Endothelial cell of umbilical vein (primary cell): ENCODE measurements around the gene SSR4. TPM values are rescaled to one million over a fixed set of nuclear protein-coding genes. Genes with fewer than 3 reads are reported as not detected.
A peak's percentile ranks its signal among the peaks of the same experiment; 100 is the strongest.

ENCODE experiments used
- BruUV-seq: library from RNA; stranded (reverse); fragments of 400-500 nt; replicated peaks from 2 replicates; lab custom pipeline; 2021; lab: Mats Ljungman, UMichigan
- CTCF ChIA-PET: fragments of 300-600, 350-600 bp; sonication (Branson Sonifier 250); formaldehyde crosslinking; loops from one replicate; lab custom pipeline; 2021; ENCODE audit warnings: antibody characterized with exemption, inconsistent platforms; lab: Charles Lee
- POLR2A ChIA-PET: fragments of 300-600, 350-600 bp; sonication (Branson Sonifier 250); formaldehyde crosslinking; loops from one replicate; lab custom pipeline; 2021; ENCODE audit warnings: antibody characterized with exemption, inconsistent platforms; lab: Charles Lee
- DNase-seq: peaks from one replicate; pipeline ENCODE4 v3.0.0-alpha.2; 2011; ENCODE audit warnings: low read depth, low spot score
- FAIRE-seq: peaks from 2 replicates; lab custom pipeline; 2011; peaks lifted over from hg19 to GRCh38; lab: Jason Lieb, UNC
- H2AFZ ChIP-seq: 2 replicates; pipeline ENCODE4 v1.6.0; 2012; ENCODE audit warnings: low read depth, low read length, control low read depth, inconsistent platforms
- H3K27ac ChIP-seq: 2 replicates; pipeline ENCODE4 v1.5.1; 2011; ENCODE audit warnings: low read depth, mild to moderate bottlenecking, control low read depth, low read length, moderate library complexity; ENCODE audit not compliant: insufficient read depth
- H3K27me3 ChIP-seq, 2 experiments: 2 replicates each; pipeline versions ENCODE4 v1.6.0 to v1.6.1; 2011; ENCODE audit warnings: low read length in 2 of 2, mixed read lengths in 1 of 2; ENCODE audit not compliant: control insufficient read depth in 2 of 2, insufficient read depth in 2 of 2
- H3K36me3 ChIP-seq, 2 experiments: 2 replicates in 1 of 2; 3 replicates in 1 of 2; pipeline ENCODE4 v1.5.1; 2011; ENCODE audit warnings: low read length in 2 of 2, mild to moderate bottlenecking in 1 of 2, moderate library complexity in 1 of 2; ENCODE audit not compliant: control insufficient read depth in 2 of 2, insufficient read depth in 2 of 2; ENCODE audit errors: extremely low read depth in 1 of 2
- H3K4me1 ChIP-seq: 3 replicates; pipeline ENCODE4 v1.5.1; 2011; ENCODE audit warnings: mild to moderate bottlenecking, low read length; ENCODE audit not compliant: control insufficient read depth, insufficient read depth; ENCODE audit errors: extremely low read depth
- H3K4me2 ChIP-seq: 2 replicates; pipeline ENCODE4 v1.6.1; 2011; ENCODE audit warnings: low read length, control low read depth, mixed read lengths; ENCODE audit not compliant: insufficient read depth
- H3K4me3 ChIP-seq, 3 experiments: fragments of 200-600 bp in 1 of 3; sonication (generic), shearing (Covaris generic) in 1 of 3; replicated peaks in 1 of 3; 2 replicates each; pipeline ENCODE4 v1.5.1; 2011 to 2016; ENCODE audit warnings: control low read depth in 3 of 3, low read length in 3 of 3, mild to moderate bottlenecking in 2 of 3, inconsistent platforms in 1 of 3, low read depth in 1 of 3, moderate library complexity in 1 of 3; ENCODE audit not compliant: insufficient read depth in 1 of 3
- H3K79me2 ChIP-seq: 2 replicates; pipeline ENCODE4 v1.6.0; 2012; ENCODE audit warnings: low read length, inconsistent platforms; ENCODE audit not compliant: control insufficient read depth, insufficient read depth
- H3K9ac ChIP-seq: replicated peaks from 2 replicates; pipeline ENCODE3; 2011; ENCODE audit warnings: low read length, control low read depth; ENCODE audit not compliant: insufficient read depth; ENCODE audit errors: extremely low read depth
- H3K9me1 ChIP-seq: replicated peaks from 3 replicates; pipeline ENCODE4 v1.6.0; 2011; ENCODE audit warnings: mild to moderate bottlenecking, low read length; ENCODE audit not compliant: control insufficient read depth, insufficient read depth; ENCODE audit errors: extremely low read depth
- H3K9me3 ChIP-seq: replicated peaks from 2 replicates; pipeline ENCODE4 v1.5.1; 2012; ENCODE audit warnings: low read length, inconsistent platforms; ENCODE audit not compliant: control insufficient read depth, insufficient read depth
- H4K20me1 ChIP-seq: replicated peaks from 2 replicates; pipeline ENCODE3; 2011; ENCODE audit warnings: mild to moderate bottlenecking, low read length; ENCODE audit not compliant: control insufficient read depth, insufficient read depth; ENCODE audit errors: extremely low read depth
- EZH2 ChIP-seq: IDR thresholded peaks from 2 replicates; pipeline ENCODE4 v1.6.1; 2012; ENCODE audit warnings: borderline replicate concordance, low read depth, mild to moderate bottlenecking, moderate library complexity, low read length, inconsistent platforms; ENCODE audit not compliant: severe bottlenecking
- FOS ChIP-seq: IDR thresholded peaks from 2 replicates; pipeline ENCODE4 v1.6.1; 2011; ENCODE audit warnings: mild to moderate bottlenecking, low read length, moderate library complexity, borderline replicate concordance; ENCODE audit not compliant: insufficient read depth
- dilution Hi-C: fragments of 300-500 bp; cut with MboI; formaldehyde crosslinking; loops from one replicate; pipeline ENCODE4 v1.15.0; 2019; ENCODE audit warnings: low sequenced_read_pairs; ENCODE audit not compliant: extremely low pct_ligation_motif_present
- intact Hi-C: fragments of 100-400 bp; cut with micrococcal nuclease; formaldehyde crosslinking; loops from one replicate; pipeline ENCODE4 v1.10.0; 2022
- polyA plus RNA-seq, 4 experiments: library from polyadenylated mRNA; depleted of rRNA in 3 of 4; stranded (reverse) in 3 of 4; unstranded in 1 of 4; fragments of >200 nt; gene quantifications; 2 replicates each; pipeline versions ENCODE4 v1.2.1 to v1.2.3, GENCODE V29; 2011 to 2012; ENCODE audit warnings: missing spikeins in 1 of 4
- total RNA-seq: library from RNA; stranded (reverse); gene quantifications from 2 replicates; pipeline ENCODE4 v1.2.3, GENCODE V29; 2021
- TF ChIP-seq, protein P1 (sequence below), 2 donors: IDR thresholded peaks; 1 replicate in 1 of 2; 2 replicates in 1 of 2; pipeline ENCODE4 v1.5.1; 2011; ENCODE audit warnings: low read length in 2 of 2, mild to moderate bottlenecking in 2 of 2, moderate library complexity in 2 of 2, control low read depth in 1 of 2, inconsistent platforms in 1 of 2, low read depth in 1 of 2; ENCODE audit not compliant: insufficient read depth in 1 of 2; ENCODE audit errors: extremely low read depth in 1 of 2

The SSR4 gene
- total and polyA plus RNA-seq, 2 donors (not counting 3 experiments of a cell fraction or from before 2014, with no cell fraction given), result 235 to 732 TPM

DNA sequence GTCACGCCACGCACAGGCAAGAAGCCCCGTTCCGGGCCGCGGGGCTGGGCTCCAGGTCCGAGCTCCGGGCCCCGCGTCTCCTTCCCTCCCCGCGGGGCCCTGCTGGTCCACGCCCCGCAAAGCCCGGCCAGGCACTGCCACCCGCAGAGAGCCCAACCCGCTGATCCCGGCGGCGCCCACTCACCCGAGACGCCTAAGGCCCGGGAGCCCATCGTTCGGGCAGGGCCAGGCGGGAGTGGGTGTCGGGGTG lies 35.0 kb downstream of the SSR4 start:
- TF ChIP-seq EZH2, result peak; percentile 92
- TF ChIP-seq, protein P1, sequence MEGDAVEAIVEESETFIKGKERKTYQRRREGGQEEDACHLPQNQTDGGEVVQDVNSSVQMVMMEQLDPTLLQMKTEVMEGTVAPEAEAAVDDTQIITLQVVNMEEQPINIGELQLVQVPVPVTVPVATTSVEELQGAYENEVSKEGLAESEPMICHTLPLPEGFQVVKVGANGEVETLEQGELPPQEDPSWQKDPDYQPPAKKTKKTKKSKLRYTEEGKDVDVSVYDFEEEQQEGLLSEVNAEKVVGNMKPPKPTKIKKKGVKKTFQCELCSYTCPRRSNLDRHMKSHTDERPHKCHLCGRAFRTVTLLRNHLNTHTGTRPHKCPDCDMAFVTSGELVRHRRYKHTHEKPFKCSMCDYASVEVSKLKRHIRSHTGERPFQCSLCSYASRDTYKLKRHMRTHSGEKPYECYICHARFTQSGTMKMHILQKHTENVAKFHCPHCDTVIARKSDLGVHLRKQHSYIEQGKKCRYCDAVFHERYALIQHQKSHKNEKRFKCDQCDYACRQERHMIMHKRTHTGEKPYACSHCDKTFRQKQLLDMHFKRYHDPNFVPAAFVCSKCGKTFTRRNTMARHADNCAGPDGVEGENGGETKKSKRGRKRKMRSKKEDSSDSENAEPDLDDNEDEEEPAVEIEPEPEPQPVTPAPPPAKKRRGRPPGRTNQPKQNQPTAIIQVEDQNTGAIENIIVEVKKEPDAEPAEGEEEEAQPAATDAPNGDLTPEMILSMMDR (IDR thresholded peaks at IDR 0.05; ENCODE audit: extremely low read depth in 1 of 2, insufficient read depth in 1 of 2, low read depth in 1 of 2, low read length in 2 of 2), result no peak
- Histone ChIP-seq H3K4me3 (no peak overlapping the region), H3K4me1 (no peaks in the 10 kb centered on the region), H3K27me3 (peaks cover 33 to 38% of the 10 kb centered on the region in 2 experiments), H4K20me1 (no peaks in the 10 kb centered on the region), H3K9me1 (no peaks in the 10 kb centered on the region), H3K27ac (no peak overlapping the region), H3K9ac (no peak overlapping the region), H3K79me2 (no peaks in the 10 kb centered on the region), H3K9me3 (no peaks in the 10 kb centered on the region), H3K4me2 (no peak overlapping the region), H2AFZ (no peak overlapping the region), H3K36me3 (no peaks in the 10 kb centered on the region)
- dilution Hi-C loops, result no loop called here
- FAIRE-seq (no peak), DNase-seq (no peak)
- intact Hi-C loops, result no loop called here
- POLR2A ChIA-PET, result no interaction called here
- no TSS peak for BruUV-seq
- CTCF ChIA-PET, result no interaction called here

DNA sequence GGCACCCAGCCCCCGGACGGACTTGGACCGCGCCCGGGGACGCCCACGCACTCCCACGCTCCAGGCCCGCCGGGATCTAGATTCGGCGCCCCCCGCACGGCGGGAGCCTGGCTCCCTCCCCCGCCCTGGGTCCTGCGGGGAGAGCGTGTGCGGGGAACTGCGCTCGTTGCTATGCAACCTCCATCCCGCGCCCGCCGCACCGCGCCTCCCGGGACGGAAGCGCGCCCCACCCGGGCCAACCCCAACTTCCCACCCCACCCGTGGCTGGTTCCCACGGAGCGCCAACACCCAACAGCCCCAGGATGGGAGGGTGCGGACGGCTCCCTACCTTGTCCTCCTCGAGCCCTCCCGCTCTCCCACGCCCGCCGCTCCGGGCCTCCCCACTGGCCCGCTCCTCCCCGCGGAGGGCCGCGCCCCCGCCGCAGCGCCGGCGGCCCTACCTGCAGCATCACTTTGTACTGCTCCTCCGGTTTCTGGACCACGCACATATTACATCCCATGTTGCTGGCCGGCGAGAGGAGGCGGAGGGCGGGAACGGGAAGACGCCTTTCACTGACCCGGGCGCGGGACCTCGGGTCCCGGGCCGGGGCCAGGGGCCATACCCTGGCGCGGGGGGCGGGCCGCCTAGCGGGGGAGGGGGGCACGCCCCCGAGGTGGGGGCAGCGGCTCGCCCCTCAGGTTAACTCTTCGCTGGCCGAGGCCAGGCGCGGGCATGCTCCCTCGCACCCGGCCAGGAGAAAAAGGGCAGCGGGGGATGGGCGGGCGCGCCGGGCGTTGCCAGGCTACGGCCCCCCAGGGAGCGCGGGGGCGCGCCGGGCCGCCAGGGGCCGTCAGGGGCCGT lies 35.6 kb downstream of the SSR4 start, which contains the start of gene PDZD4:
PDZD4 (minus strand) TSS at position 746 of the 841 bp plus-strand sequence; CDS start at position 500, 246 bp downstream.
- CTCF ChIA-PET, result no interaction called here
- no TSS peak for BruUV-seq
- DNase-seq (no peak), FAIRE-seq (no peak)
- H3K27ac ChIP-seq, result no peak within 1 kb of the TSS
- dilution Hi-C loops, result no loop called here
- no peaks in the 10 kb centered on the region for H3K36me3 ChIP-seq
- H3K4me3 ChIP-seq, result no peak within 1 kb of the TSS
- no peaks in the 10 kb centered on the region for H3K9me3 ChIP-seq
- H3K9me1 ChIP-seq, result no peaks in the 10 kb centered on the region
- no peaks in the 10 kb centered on the region for H3K4me1 ChIP-seq
- H3K27me3 ChIP-seq, result peaks cover 33 to 38% of the 10 kb centered on the region in 2 experiments
- H3K9ac ChIP-seq, result no peak within 1 kb of the TSS
- intact Hi-C loops, result no loop called here
- H3K4me2 ChIP-seq, result no peak within 1 kb of the TSS
- peak; percentile 72 for TF ChIP-seq EZH2
- TF ChIP-seq FOS, result no peak
- H3K79me2 ChIP-seq, result no peaks in the 10 kb centered on the region
- no peaks in the 10 kb centered on the region for H4K20me1 ChIP-seq
- POLR2A ChIA-PET, result no interaction called here
- no peak within 1 kb of the TSS for H2AFZ ChIP-seq
